Neural cell (in vitro differentiated cells): ENCODE results near the gene CCDC85C. TPM values are rescaled to one million over a fixed set of nuclear protein-coding genes. Genes with fewer than 3 reads are reported as not detected.

Experiments used
- H2AFZ ChIP-seq: fragments of 200-600, 300-800 bp; sonication (generic), shearing (Covaris generic); 2 replicates; pipeline ENCODE4 v1.6.0; 2014; ENCODE audit warnings: low read depth, mild to moderate bottlenecking, antibody characterized with exemption, low read length, moderate library complexity
- H3F3A ChIP-seq: fragments of 200-600 bp; shearing (Covaris generic); 2 replicates; pipeline ENCODE4 v1.6.1; 2016; ENCODE audit warnings: mild to moderate bottlenecking, moderate library complexity, mixed read lengths, antibody characterized with exemption, low read length; ENCODE audit not compliant: insufficient read depth, poor library complexity, severe bottlenecking
- H3K27ac ChIP-seq: fragments of 200-600, 300-800 bp; sonication (generic), shearing (Covaris generic); 2 replicates; pipeline ENCODE4 v1.5.1; 2014; ENCODE audit warnings: mild to moderate bottlenecking, low read length, moderate library complexity
- H3K27me3 ChIP-seq: fragments of 300-800, 200-600 bp; sonication (generic), shearing (Covaris generic); 2 replicates; pipeline ENCODE4 v1.6.0; 2014; ENCODE audit warnings: mild to moderate bottlenecking, low read depth, low read length, moderate library complexity; ENCODE audit not compliant: insufficient read depth
- H3K36me3 ChIP-seq: fragments of 300-800, 200-600 bp; sonication (generic), shearing (Covaris generic); 2 replicates; pipeline ENCODE4 v1.5.1; 2014; ENCODE audit warnings: mild to moderate bottlenecking, antibody characterized with exemption, low read length, moderate library complexity; ENCODE audit not compliant: insufficient read depth
- H3K4me2 ChIP-seq: fragments of 300-800, 200-600 bp; sonication (generic), shearing (Covaris generic); 2 replicates; pipeline ENCODE4 v1.6.0; 2014; ENCODE audit warnings: mild to moderate bottlenecking, low read length
- H3K4me3 ChIP-seq: fragments of 300-800, 200-600 bp; sonication (generic), shearing (Covaris generic); 2 replicates; pipeline ENCODE4 v1.5.1; 2014; ENCODE audit warnings: mild to moderate bottlenecking, low read length, moderate library complexity
- H3K79me2 ChIP-seq: fragments of 200-600 bp; shearing (Covaris generic); replicated peaks from 2 replicates; pipeline ENCODE4 v1.6.0; 2014; ENCODE audit warnings: mild to moderate bottlenecking, low read length, moderate library complexity; ENCODE audit not compliant: insufficient read depth
- H3K9ac ChIP-seq: fragments of 300-800, 200-600 bp; sonication (generic), shearing (Covaris generic); 2 replicates; pipeline ENCODE4 v1.6.1; 2016; ENCODE audit warnings: mild to moderate bottlenecking, low read length, mixed read lengths
- H3K9me2 ChIP-seq: fragments of 200-600 bp; shearing (Covaris generic); 2 replicates; pipeline ENCODE4 v1.6.1; 2016; ENCODE audit warnings: mild to moderate bottlenecking, low read length, mixed read lengths; ENCODE audit not compliant: insufficient read depth
- H3K9me3 ChIP-seq: fragments of 200-600, 300-800 bp; sonication (generic), shearing (Covaris generic); 2 replicates; pipeline ENCODE4 v1.6.1; 2016; ENCODE audit warnings: mild to moderate bottlenecking, mixed run types, low read length, moderate library complexity, mixed read lengths
- H4K20me1 ChIP-seq: fragments of 200-600 bp; shearing (Covaris generic); 2 replicates; pipeline ENCODE4 v1.6.1; 2016; ENCODE audit warnings: mild to moderate bottlenecking, mixed run types; ENCODE audit not compliant: insufficient read depth
- EP300 ChIP-seq: fragments of 450-650 bp; conservative IDR thresholded peaks from 2 replicates; pipeline ENCODE4 v1.6.1; 2014; ENCODE audit warnings: antibody characterized with exemption, mild to moderate bottlenecking, moderate library complexity; ENCODE audit not compliant: poor library complexity, severe bottlenecking
- EZH2 ChIP-seq: fragments of 200-600, 300-800 bp; shearing (Covaris generic), sonication (generic); IDR thresholded peaks from 2 replicates; pipeline ENCODE4 v1.6.1; 2014; ENCODE audit warnings: antibody characterized with exemption, low read length, borderline replicate concordance, mild to moderate bottlenecking; ENCODE audit not compliant: insufficient read depth, poor library complexity, severe bottlenecking
- MXI1 ChIP-seq: fragments of 450-650 bp; conservative IDR thresholded peaks from 2 replicates; pipeline ENCODE4 v1.6.1; 2014; ENCODE audit warnings: antibody characterized with exemption, mild to moderate bottlenecking; ENCODE audit not compliant: poor library complexity, severe bottlenecking
- POLR2AphosphoS5 ChIP-seq: IDR thresholded peaks from 2 replicates; pipeline ENCODE4 v1.6.1; 2012
- RAD21 ChIP-seq: fragments of 450-650 bp; conservative IDR thresholded peaks from 2 replicates; pipeline ENCODE4 v1.6.1; 2014; ENCODE audit warnings: antibody characterized with exemption, mild to moderate bottlenecking, moderate library complexity
- REST ChIP-seq: IDR thresholded peaks from 2 replicates; pipeline ENCODE4 v1.6.1; 2012; ENCODE audit warnings: borderline replicate concordance
- SMC3 ChIP-seq: fragments of 450-650 bp; conservative IDR thresholded peaks from 2 replicates; pipeline ENCODE4 v1.6.1; 2014; ENCODE audit warnings: antibody characterized with exemption, mild to moderate bottlenecking, moderate library complexity; ENCODE audit not compliant: poor library complexity
- TAF1 ChIP-seq: IDR thresholded peaks from 2 replicates; pipeline ENCODE4 v1.6.1; 2012; ENCODE audit warnings: low read depth
- polyA plus RNA-seq: library from polyadenylated mRNA; depleted of rRNA; stranded (reverse); fragments of >200 nt; gene quantifications from 2 replicates; pipeline ENCODE4 v1.2.3, GENCODE V29; 2014
- TF ChIP-seq, protein P1 (sequence below): fragments of 450-650 bp; IDR thresholded peaks from 2 replicates; pipeline ENCODE4 v1.5.1; 2014; ENCODE audit warnings: antibody characterized with exemption, mild to moderate bottlenecking, moderate library complexity; ENCODE audit not compliant: poor library complexity, severe bottlenecking

The CCDC85C gene
- polyA plus RNA-seq, 1 donor from 2014 or later = 24.8 TPM

DNA sequence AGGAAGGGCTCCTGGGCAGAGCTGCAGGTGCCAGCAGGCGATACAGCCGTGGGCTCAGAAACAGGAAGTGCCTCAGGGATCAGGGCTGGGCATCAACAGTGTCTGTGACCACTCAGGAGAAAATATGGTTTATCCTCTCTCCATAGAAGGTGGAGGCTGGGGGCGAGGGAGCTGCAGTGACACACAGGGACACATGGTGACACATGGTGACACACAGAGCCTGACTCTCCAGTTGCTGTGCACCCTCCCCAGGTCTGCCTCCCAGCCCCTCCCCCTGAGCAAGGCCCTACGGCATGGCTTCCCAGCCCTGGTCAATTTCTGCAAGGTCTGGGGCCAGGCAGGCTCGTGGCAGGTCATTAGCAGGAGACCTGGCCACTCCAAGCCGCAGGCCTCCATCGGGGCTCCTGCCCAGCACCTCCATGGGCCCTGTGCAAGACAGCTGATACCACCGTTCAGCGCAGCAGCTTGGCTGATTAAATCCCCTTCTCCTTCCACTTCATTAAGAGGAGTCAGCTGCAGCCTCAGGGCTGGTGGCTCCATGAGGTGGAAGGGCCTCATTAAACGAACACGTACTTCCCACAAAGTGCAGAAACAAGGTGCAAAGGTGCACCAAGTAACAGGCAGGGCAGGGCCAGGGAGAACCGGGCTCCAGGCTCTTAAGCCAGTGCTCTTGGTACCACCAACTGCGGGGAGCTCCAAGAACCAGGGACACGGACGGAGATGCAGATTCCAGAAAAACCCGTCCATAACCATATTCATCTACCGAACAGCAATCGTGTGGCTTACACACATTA is 62.1 kb downstream of the CCDC85C start:
- Histone ChIP-seq H3K79me2 (peaks cover 12% of the 10 kb centered on the region), H2AFZ (no peak overlapping the region), H3K9me3 (no peaks in the 10 kb centered on the region), H3K4me3 (no peak overlapping the region), H3K27me3 (no peaks in the 10 kb centered on the region), H3F3A (no peaks in the 10 kb centered on the region), H3K27ac (no peak overlapping the region), H3K4me2 (no peak overlapping the region), H3K36me3 (no peaks in the 10 kb centered on the region), H3K9ac (no peak overlapping the region), H3K9me2 (no peaks in the 10 kb centered on the region), H4K20me1 (no peaks in the 10 kb centered on the region)
- TF ChIP-seq RAD21 (no peak), REST (no peak), EZH2 (no peak), EP300 (no peak), POLR2AphosphoS5 (no peak)

GRCh38 chr14:99541211-99541610 is 62.8 kb downstream of the CCDC85C start:
- Histone ChIP-seq H3K27ac (no peak overlapping the region), H3K79me2 (peaks cover 12% of the 10 kb centered on the region), H2AFZ (no peak overlapping the region), H3K4me2 (no peak overlapping the region), H3K9me3 (no peaks in the 10 kb centered on the region), H3K4me3 (no peak overlapping the region), H3F3A (no peaks in the 10 kb centered on the region), H3K36me3 (no peaks in the 10 kb centered on the region), H3K9me2 (no peaks in the 10 kb centered on the region), H3K9ac (no peak overlapping the region), H4K20me1 (no peaks in the 10 kb centered on the region), H3K27me3 (no peaks in the 10 kb centered on the region)
- TF ChIP-seq POLR2AphosphoS5 = no peak
- TF ChIP-seq MXI1 = no peak
- no peak for TF ChIP-seq EP300
- no peak for TF ChIP-seq REST
- no peak for TF ChIP-seq TAF1
- no peak for TF ChIP-seq EZH2
- TF ChIP-seq RAD21 = no peak
- TF ChIP-seq, protein P1, sequence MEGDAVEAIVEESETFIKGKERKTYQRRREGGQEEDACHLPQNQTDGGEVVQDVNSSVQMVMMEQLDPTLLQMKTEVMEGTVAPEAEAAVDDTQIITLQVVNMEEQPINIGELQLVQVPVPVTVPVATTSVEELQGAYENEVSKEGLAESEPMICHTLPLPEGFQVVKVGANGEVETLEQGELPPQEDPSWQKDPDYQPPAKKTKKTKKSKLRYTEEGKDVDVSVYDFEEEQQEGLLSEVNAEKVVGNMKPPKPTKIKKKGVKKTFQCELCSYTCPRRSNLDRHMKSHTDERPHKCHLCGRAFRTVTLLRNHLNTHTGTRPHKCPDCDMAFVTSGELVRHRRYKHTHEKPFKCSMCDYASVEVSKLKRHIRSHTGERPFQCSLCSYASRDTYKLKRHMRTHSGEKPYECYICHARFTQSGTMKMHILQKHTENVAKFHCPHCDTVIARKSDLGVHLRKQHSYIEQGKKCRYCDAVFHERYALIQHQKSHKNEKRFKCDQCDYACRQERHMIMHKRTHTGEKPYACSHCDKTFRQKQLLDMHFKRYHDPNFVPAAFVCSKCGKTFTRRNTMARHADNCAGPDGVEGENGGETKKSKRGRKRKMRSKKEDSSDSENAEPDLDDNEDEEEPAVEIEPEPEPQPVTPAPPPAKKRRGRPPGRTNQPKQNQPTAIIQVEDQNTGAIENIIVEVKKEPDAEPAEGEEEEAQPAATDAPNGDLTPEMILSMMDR = no peak
- TF ChIP-seq SMC3 = no peak
